ENCODE measurements around the gene COQ8A.

Gene COQ8A

DNA sequence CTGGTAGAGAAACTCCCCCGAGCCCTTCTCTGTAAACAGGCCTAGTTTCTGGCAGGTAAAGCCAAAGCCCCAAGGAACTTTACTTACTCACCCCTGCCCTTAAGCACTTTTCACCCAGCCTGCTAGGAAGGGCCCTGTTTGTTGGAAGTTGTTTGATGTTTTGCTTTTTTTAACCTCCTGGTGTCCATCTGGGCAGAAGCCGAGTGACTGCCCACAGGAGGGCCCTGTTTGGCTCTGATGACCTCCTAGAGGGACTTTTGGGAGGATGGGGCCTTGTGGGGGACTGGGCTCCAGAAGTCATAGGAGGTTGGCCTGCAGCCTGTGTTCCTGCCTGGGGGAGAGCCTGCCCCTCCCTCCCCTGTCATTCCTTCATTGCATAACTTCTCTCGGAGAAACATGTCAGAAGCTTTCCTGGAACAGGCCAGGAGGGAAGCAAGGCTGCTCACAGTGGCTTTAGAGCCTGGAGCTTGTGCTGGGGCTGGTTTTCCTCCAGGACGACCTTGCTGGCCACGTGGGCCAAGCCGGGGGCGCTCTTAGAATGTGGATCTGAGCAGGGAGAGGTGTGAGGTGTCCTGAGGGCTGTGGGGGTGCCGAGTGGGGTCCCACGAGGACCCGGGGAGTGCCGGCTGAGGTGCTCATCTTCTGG, 33.9 kb downstream of the COQ8A start (continued):
- TF ChIP-seq, protein P1, sequence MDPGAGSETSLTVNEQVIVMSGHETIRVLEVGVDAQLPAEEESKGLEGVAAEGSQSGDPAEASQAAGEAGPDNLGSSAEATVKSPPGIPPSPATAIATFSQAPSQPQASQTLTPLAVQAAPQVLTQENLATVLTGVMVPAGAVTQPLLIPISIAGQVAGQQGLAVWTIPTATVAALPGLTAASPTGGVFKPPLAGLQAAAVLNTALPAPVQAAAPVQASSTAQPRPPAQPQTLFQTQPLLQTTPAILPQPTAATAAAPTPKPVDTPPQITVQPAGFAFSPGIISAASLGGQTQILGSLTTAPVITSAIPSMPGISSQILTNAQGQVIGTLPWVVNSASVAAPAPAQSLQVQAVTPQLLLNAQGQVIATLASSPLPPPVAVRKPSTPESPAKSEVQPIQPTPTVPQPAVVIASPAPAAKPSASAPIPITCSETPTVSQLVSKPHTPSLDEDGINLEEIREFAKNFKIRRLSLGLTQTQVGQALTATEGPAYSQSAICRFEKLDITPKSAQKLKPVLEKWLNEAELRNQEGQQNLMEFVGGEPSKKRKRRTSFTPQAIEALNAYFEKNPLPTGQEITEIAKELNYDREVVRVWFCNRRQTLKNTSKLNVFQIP (CRISPR knock-in tag; IDR thresholded peaks at IDR 0.05; ENCODE audit: borderline replicate concordance, low read depth) = no peak

DNA sequence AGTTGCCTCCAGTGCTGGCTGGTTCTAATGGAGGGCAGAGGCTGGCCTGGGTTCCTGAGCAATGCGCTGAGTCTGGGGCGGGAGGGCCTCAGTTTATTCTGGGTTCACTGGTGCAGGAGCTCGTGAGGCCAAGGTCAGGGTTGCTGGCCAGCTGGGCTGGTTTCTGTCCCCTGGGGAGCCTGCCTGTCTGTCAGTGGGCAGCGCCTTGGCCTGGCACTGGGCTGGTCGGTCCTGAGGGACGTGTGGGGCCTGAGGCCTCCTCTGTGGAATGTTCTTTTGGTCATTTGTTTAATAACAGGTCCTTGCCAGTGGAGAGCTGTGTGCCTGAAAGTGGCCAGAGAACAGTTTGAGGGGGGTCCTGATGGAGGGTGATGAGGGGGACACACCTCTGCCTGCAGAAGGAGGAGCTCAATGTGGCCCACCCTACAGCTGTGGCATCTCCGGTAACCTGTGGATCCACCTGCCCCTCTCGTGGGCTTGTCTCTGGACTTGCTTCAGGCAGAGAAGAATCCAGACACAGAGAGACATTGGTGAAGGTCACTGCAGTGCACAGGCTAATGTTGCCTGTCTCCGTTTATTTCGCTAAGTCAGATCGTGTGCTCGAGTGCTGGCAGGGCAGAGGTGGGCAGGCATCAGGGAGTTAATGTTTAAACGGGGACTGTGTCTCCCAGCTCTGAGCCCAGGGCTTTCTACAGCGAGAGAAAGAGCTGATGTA, 34.6 kb downstream of the COQ8A start:
- TF ChIP-seq ZNF8 (CRISPR knock-in tag; IDR thresholded peaks at IDR 0.05) (no peak), ZFP30 (CRISPR knock-in tag; IDR thresholded peaks at IDR 0.05) (no peak), ZC3H10 (CRISPR knock-in tag; IDR thresholded peaks at IDR 0.05) (no peak), ARNTL (CRISPR knock-in tag; IDR thresholded peaks at IDR 0.05; ENCODE audit: borderline replicate concordance, low read depth) (no peak)
- TF ChIP-seq, protein P1 (CRISPR knock-in tag; IDR thresholded peaks at IDR 0.05; ENCODE audit: borderline replicate concordance, low read depth) = no peak
- TF ChIP-seq, protein P2, sequence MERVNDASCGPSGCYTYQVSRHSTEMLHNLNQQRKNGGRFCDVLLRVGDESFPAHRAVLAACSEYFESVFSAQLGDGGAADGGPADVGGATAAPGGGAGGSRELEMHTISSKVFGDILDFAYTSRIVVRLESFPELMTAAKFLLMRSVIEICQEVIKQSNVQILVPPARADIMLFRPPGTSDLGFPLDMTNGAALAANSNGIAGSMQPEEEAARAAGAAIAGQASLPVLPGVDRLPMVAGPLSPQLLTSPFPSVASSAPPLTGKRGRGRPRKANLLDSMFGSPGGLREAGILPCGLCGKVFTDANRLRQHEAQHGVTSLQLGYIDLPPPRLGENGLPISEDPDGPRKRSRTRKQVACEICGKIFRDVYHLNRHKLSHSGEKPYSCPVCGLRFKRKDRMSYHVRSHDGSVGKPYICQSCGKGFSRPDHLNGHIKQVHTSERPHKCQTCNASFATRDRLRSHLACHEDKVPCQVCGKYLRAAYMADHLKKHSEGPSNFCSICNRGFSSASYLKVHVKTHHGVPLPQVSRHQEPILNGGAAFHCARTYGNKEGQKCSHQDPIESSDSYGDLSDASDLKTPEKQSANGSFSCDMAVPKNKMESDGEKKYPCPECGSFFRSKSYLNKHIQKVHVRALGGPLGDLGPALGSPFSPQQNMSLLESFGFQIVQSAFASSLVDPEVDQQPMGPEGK (CRISPR knock-in tag; IDR thresholded peaks at IDR 0.05; ENCODE audit: borderline replicate concordance) = no peak
- ATAC-seq = no peak; the same call in 2 of the 3 replicates

GRCh38 chr1:226975259-226976250, 35.5 kb downstream of the COQ8A start:
- no peak for ATAC-seq
- TF ChIP-seq ZNF70 (CRISPR knock-in tag; IDR thresholded peaks at IDR 0.05) = no peak
- no peak for TF ChIP-seq ZNF565 (CRISPR knock-in tag; conservative IDR thresholded peaks at IDR 0.05; ENCODE audit: low read depth)
- TF ChIP-seq, protein P1 (CRISPR knock-in tag; IDR thresholded peaks at IDR 0.05; ENCODE audit: borderline replicate concordance, low read depth) = no peak
- TF ChIP-seq ARNTL (CRISPR knock-in tag; IDR thresholded peaks at IDR 0.05; ENCODE audit: borderline replicate concordance, low read depth) = no peak
- no peak for TF ChIP-seq CSRNP3 (CRISPR knock-in tag; IDR thresholded peaks at IDR 0.05)
- TF ChIP-seq GLIS3 (CRISPR knock-in tag; IDR thresholded peaks at IDR 0.05) = no peak
- TF ChIP-seq TSHZ2 (CRISPR knock-in tag; IDR thresholded peaks at IDR 0.05) = no peak
- no peak for TF ChIP-seq RARB (CRISPR knock-in tag; IDR thresholded peaks at IDR 0.05)
- TF ChIP-seq, protein P2 (CRISPR knock-in tag; IDR thresholded peaks at IDR 0.05; ENCODE audit: borderline replicate concordance) = no peak
- no peak for TF ChIP-seq OSR1 (CRISPR knock-in tag; IDR thresholded peaks at IDR 0.05)
- TF ChIP-seq ZC3H10 (CRISPR knock-in tag; IDR thresholded peaks at IDR 0.05) = no peak
- TF ChIP-seq SNAI2 (CRISPR knock-in tag; IDR thresholded peaks at IDR 0.05) = no peak
- TF ChIP-seq TCF4 (CRISPR knock-in tag; IDR thresholded peaks at IDR 0.05; ENCODE audit: borderline replicate concordance) = no peak
- TF ChIP-seq CREB5 (CRISPR knock-in tag; IDR thresholded peaks at IDR 0.05; ENCODE audit: low read depth) = no peak
- TF ChIP-seq BACH2 (CRISPR knock-in tag; IDR thresholded peaks at IDR 0.05; ENCODE audit: borderline replicate concordance) = no peak
- no peak for TF ChIP-seq TOX (CRISPR knock-in tag; IDR thresholded peaks at IDR 0.05; ENCODE audit: borderline replicate concordance)
- no peak for TF ChIP-seq ZFP3 (CRISPR knock-in tag; IDR thresholded peaks at IDR 0.05)

Measured in SK-N-SH treated with all-trans-retinoic acid at 6 μM for 48 hours (cell line).